Measurements from ENCODE around the gene BBS9. TPM values are rescaled to one million over a fixed set of nuclear protein-coding genes. Genes with fewer than 3 reads are reported as not detected.

The BBS9 gene
- total RNA-seq, 2 donors from 2014 or later = 23.0 to 28.6 TPM

DNA sequence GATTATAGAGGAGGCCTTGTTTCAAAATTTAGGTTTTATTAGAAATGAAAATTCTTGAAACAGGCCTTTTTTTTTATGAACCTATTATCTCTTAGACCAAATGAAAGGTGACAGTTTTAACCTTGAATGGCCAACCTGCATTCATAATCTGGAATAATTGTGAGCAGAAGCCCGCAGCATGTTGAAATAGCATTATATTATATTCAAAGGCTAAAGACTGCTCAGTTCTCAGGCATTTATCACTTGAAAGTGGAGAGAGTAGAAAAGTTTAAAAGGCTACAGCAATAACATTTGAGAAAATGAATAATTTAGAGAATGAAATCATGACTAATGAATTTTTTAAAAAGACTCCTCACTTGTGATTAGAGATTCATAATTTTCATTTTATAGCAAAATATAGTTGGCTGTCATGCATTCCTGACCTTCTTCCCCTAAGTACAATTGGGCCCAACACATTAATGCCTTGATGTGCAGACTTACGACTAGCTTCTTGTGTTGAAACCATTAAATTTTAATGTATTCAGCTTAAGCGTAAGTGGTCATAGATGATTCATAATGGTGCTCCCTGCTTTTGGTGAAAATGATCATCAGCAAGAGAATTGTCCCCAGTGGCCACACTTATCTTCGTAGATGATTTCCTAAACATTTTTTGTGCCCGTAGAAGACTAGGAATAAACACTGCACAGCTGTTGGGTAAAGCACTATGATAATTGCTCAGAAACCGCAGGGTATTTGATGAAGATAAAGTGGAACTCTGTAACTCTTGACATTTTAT, 429.4 kb downstream of the BBS9 start:
- TF ChIP-seq, protein P1, sequence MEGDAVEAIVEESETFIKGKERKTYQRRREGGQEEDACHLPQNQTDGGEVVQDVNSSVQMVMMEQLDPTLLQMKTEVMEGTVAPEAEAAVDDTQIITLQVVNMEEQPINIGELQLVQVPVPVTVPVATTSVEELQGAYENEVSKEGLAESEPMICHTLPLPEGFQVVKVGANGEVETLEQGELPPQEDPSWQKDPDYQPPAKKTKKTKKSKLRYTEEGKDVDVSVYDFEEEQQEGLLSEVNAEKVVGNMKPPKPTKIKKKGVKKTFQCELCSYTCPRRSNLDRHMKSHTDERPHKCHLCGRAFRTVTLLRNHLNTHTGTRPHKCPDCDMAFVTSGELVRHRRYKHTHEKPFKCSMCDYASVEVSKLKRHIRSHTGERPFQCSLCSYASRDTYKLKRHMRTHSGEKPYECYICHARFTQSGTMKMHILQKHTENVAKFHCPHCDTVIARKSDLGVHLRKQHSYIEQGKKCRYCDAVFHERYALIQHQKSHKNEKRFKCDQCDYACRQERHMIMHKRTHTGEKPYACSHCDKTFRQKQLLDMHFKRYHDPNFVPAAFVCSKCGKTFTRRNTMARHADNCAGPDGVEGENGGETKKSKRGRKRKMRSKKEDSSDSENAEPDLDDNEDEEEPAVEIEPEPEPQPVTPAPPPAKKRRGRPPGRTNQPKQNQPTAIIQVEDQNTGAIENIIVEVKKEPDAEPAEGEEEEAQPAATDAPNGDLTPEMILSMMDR (IDR thresholded peaks at IDR 0.05) = no peak
- ATAC-seq (ENCODE audit: insufficient number of reproducible peaks, low FRiP score, low read depth) = no peak
- Histone ChIP-seq H3K36me3 (no peaks in the 10 kb centered on the region), H3K4me3 (no peak overlapping the region), H3K27ac (no peak overlapping the region), H3K4me1 (ENCODE audit: control insufficient read depth in 1 of 2, low read depth in 2 of 2) (no peaks in the 10 kb centered on the region), H3K9me3 (no peaks in the 10 kb centered on the region), H3K27me3 (replicated peaks; ENCODE audit: insufficient read depth) (no peaks in the 10 kb centered on the region)
- DNase-seq (ENCODE audit: low spot score) = no peak

DNA sequence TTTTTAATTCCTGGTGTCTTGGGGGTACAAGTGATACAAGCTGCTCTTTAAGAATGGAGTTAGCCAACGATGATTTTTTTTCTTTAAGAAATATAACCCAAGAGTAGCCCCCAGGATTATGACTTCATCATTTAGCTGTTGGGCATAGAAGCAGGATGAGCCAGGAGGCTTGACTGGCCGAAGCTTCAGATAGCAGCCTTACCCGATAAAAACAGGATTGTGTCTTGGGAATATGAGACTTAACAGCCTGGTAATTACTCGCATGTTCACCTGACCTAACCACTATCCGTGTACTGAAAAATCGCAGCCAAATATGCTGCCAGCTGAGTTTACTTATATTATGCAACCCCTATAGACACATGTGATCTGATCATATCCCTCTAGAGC, 430.0 kb downstream of the BBS9 start:
- TF ChIP-seq, protein P1 (IDR thresholded peaks at IDR 0.05) = no peak
- Histone ChIP-seq H3K4me1 (ENCODE audit: control insufficient read depth in 1 of 2, low read depth in 2 of 2) (no peaks in the 10 kb centered on the region), H3K9me3 (no peaks in the 10 kb centered on the region), H3K4me3 (no peak overlapping the region), H3K27ac (no peak overlapping the region), H3K36me3 (no peaks in the 10 kb centered on the region), H3K27me3 (replicated peaks; ENCODE audit: insufficient read depth) (no peaks in the 10 kb centered on the region)
- DNase-seq (ENCODE audit: low spot score) = no peak
- ATAC-seq (ENCODE audit: insufficient number of reproducible peaks, low FRiP score, low read depth) = no peak

DNA sequence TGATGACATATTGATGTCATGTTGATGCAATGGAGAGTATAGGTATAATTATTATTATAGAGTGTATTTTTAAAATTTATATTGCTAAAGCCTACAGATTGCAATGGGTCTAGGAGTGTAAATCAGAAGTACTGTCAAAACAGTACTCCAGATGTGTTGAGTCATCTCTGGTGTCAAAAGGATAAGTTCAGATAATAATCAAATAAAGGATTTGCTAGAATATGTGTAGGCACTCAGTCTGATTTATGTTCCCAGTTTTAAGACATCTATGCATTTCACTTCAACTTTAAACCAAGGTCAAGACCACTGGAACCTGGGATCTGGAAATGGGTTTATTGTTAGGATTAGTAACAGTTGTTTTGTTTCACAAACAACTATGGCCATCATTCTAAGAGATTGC, 433.6 kb downstream of the BBS9 start:
- no peak overlapping the region for H3K27ac ChIP-seq
- no peaks in the 10 kb centered on the region for H3K9me3 ChIP-seq
- DNase-seq (ENCODE audit: low spot score) (no peak), ATAC-seq (ENCODE audit: insufficient number of reproducible peaks, low FRiP score, low read depth) (no peak)
- H3K4me1 ChIP-seq (ENCODE audit: control insufficient read depth in 1 of 2, low read depth in 2 of 2) = no peaks in the 10 kb centered on the region
- no peak overlapping the region for H3K4me3 ChIP-seq
- TF ChIP-seq, protein P1 (IDR thresholded peaks at IDR 0.05) = no peak
- no peaks in the 10 kb centered on the region for H3K27me3 ChIP-seq (replicated peaks; ENCODE audit: insufficient read depth)
- H3K36me3 ChIP-seq = no peaks in the 10 kb centered on the region

DNA sequence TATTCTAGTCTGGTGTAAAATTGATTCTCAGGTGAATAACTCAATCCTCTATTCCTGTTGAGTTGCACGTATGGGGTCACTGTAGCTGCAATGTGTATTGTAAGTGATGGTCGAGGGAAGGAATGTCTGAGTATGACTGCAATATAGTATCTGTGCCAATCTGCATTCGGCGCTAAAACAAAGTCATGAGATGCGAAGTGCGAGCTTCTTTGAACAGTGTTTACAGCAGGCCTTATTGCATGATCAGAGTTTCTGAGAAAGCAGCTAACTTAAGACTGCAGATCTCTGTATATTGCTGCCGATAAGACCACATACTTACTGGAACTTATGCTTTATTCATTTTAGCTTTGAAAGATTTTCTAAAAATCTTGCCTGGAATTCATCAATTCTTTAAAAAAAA, 434.3 kb downstream of the BBS9 start:
- no peaks in the 10 kb centered on the region for H3K4me1 ChIP-seq (ENCODE audit: control insufficient read depth in 1 of 2, low read depth in 2 of 2)
- TF ChIP-seq, protein P1 (IDR thresholded peaks at IDR 0.05) = no peak
- no peak for ATAC-seq (ENCODE audit: insufficient number of reproducible peaks, low FRiP score, low read depth)

DNA sequence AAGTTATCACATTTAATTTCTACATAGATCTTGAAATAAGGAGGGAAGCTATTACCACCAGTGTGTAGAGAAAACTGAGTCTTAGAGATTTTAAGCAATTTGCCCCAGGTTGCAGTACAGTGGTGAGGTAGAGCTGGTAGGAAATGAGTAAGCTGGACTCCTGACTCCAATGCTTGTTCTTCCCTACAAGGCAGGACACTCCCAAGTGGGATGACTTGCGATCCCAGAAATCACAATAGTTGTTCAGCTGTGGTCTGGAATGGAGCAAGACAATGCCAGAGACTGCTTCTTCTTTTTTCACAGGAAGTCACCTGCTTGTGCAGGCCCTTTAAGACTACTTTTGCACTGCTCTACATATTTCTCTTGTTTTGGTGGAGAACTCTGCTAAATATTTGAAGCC, 448.8 kb downstream of the BBS9 start:
- TF ChIP-seq, protein P1 (IDR thresholded peaks at IDR 0.05) = no peak
- Histone ChIP-seq H3K36me3 (no peaks in the 10 kb centered on the region), H3K27me3 (replicated peaks; ENCODE audit: insufficient read depth) (no peaks in the 10 kb centered on the region), H3K27ac (no peak overlapping the region), H3K9me3 (no peaks in the 10 kb centered on the region), H3K4me3 (no peak overlapping the region), H3K4me1 (ENCODE audit: control insufficient read depth in 1 of 2, low read depth in 2 of 2) (no peaks in the 10 kb centered on the region)
- no peak for DNase-seq (ENCODE audit: low spot score)
- ATAC-seq (ENCODE audit: insufficient number of reproducible peaks, low FRiP score, low read depth) = no peak

More for the DNA sequence above, 434.3 kb downstream of the BBS9 start:
- Histone ChIP-seq H3K27me3 (replicated peaks; ENCODE audit: insufficient read depth) (no peaks in the 10 kb centered on the region), H3K4me3 (no peak overlapping the region), H3K9me3 (no peaks in the 10 kb centered on the region), H3K36me3 (no peaks in the 10 kb centered on the region), H3K27ac (no peak overlapping the region)
- no peak for DNase-seq (ENCODE audit: low spot score)

Measured in thoracic aorta (tissue), 2 donors.